SK-N-SH (cell line): ENCODE measurements around the gene CDC25B. TPM values are rescaled to one million over a fixed set of nuclear protein-coding genes. Genes with fewer than 3 reads are reported as not detected.

Source experiments
- CTCF ChIA-PET: fragments of 300-600, 350-600 bp; formaldehyde crosslinking; extraction: SDS; loops from one replicate; lab custom pipeline; 2021; lab: Yijun Ruan, JAX
- POLR2A ChIA-PET: fragments of 350-600 bp; sonication (Branson Sonifier 250); formaldehyde crosslinking; extraction: SDS; loops from one replicate; lab custom pipeline; 2020; ENCODE audit warnings: antibody characterized with exemption, inconsistent platforms; lab: Yijun Ruan, JAX
- DNase-seq: peaks from one replicate; pipeline ENCODE4 v3.0.0; 2012
- H2AFZ ChIP-seq: fragments of 200-600 bp; sonication (generic); 2 replicates; pipeline ENCODE4 v1.8.1; 2016; ENCODE audit warnings: antibody characterized with exemption, mild to moderate bottlenecking, low read depth
- H3F3A ChIP-seq: fragments of 200-600 bp; sonication (generic); replicated peaks from 2 replicates; pipeline ENCODE3; 2016; ENCODE audit warnings: antibody characterized with exemption, mild to moderate bottlenecking; ENCODE audit not compliant: insufficient read depth
- H3K27ac ChIP-seq, 2 experiments: fragments of 200-500 bp in 1 of 2; fragments of 200-600 bp in 1 of 2; sonication (Bioruptor generic) in 1 of 2; sonication (generic), shearing (Covaris generic) in 1 of 2; 2 replicates each; pipeline versions ENCODE4 v1.5.1 to v1.6.1; 2014 to 2016; ENCODE audit warnings: low read depth in 2 of 2, inconsistent platforms in 1 of 2, low read length in 1 of 2, mild to moderate bottlenecking in 1 of 2, mixed read lengths in 1 of 2
- H3K27me3 ChIP-seq: fragments of 200-600 bp; sonication (generic), shearing (Covaris generic); 2 replicates; pipeline ENCODE4 v1.6.1; 2016; ENCODE audit warnings: mixed run types; ENCODE audit not compliant: insufficient read depth
- H3K36me3 ChIP-seq, 2 experiments: fragments of 200-500 bp in 1 of 2; fragments of 200-600 bp in 1 of 2; sonication (Bioruptor generic) in 1 of 2; sonication (generic) in 1 of 2; replicated peaks in 1 of 2; 2 replicates each; pipeline versions ENCODE3 to v1.5.1; 2014 to 2016; ENCODE audit warnings: low read length in 1 of 2, mild to moderate bottlenecking in 1 of 2; ENCODE audit not compliant: insufficient read depth in 2 of 2, control insufficient read depth in 1 of 2
- H3K4me1 ChIP-seq, 2 experiments: fragments of 200-500 bp in 1 of 2; fragments of 200-600 bp in 1 of 2; sonication (Bioruptor generic) in 1 of 2; sonication (generic), shearing (Covaris generic) in 1 of 2; 2 replicates each; pipeline versions ENCODE4 v1.5.1 to v1.6.1; 2014 to 2016; ENCODE audit warnings: low read depth in 1 of 2, low read length in 1 of 2, mixed run types in 1 of 2; ENCODE audit not compliant: insufficient read depth in 2 of 2, control insufficient read depth in 1 of 2
- H3K4me2 ChIP-seq: fragments of 200-600 bp; sonication (generic), shearing (Covaris generic); 2 replicates; pipeline ENCODE4 v1.6.1; 2017; ENCODE audit warnings: mixed run types
- H3K4me3 ChIP-seq, 2 experiments: fragments of 200-500 bp in 1 of 2; fragments of 200-600 bp in 1 of 2; sonication (Bioruptor generic) in 1 of 2; sonication (generic), shearing (Covaris generic) in 1 of 2; 2 replicates each; pipeline versions ENCODE4 v1.5.1 to v1.8.1; 2014 to 2016; ENCODE audit warnings: low read depth in 2 of 2, inconsistent platforms in 1 of 2, low read length in 1 of 2, mild to moderate bottlenecking in 1 of 2, mixed read lengths in 1 of 2, moderate library complexity in 1 of 2
- H3K79me2 ChIP-seq: fragments of 200-600 bp; sonication (generic); 2 replicates; pipeline ENCODE4 v1.8.1; 2017; ENCODE audit warnings: mild to moderate bottlenecking; ENCODE audit not compliant: insufficient read depth
- H3K9ac ChIP-seq: fragments of 200-600 bp; sonication (generic); 2 replicates; pipeline ENCODE4 v1.6.1; 2017; ENCODE audit warnings: mixed run types
- H3K9me2 ChIP-seq: fragments of 200-600 bp; sonication (generic); 2 replicates; pipeline ENCODE4 v1.6.1; 2017; ENCODE audit warnings: mixed run types
- H3K9me3 ChIP-seq: fragments of 200-600 bp; sonication (generic); 2 replicates; pipeline ENCODE4 v1.6.1; 2017; ENCODE audit warnings: mixed run types, mild to moderate bottlenecking, moderate library complexity
- H4K20me1 ChIP-seq: fragments of 200-600 bp; sonication (generic); 2 replicates; pipeline ENCODE4 v1.6.1; 2017; ENCODE audit warnings: mild to moderate bottlenecking, mixed run types; ENCODE audit not compliant: insufficient read depth
- CHD2 ChIP-seq: fragments of 150-350 bp; IDR thresholded peaks from 2 replicates; pipeline ENCODE4 v1.6.1; 2018; ENCODE audit warnings: low read length; ENCODE audit not compliant: partially characterized antibody
- ELF1 ChIP-seq: IDR thresholded peaks from 2 replicates; pipeline ENCODE4 v1.4.0; 2012
- EP300 ChIP-seq, 2 experiments: IDR thresholded peaks; 2 replicates each; pipeline versions ENCODE4 v1.4.0 to v1.6.1; 2012; ENCODE audit warnings: borderline replicate concordance in 1 of 2, low read depth in 1 of 2, low read length in 1 of 2
- EZH2phosphoT487 ChIP-seq: fragments of 200-600 bp; sonication (generic); IDR thresholded peaks from 2 replicates; pipeline ENCODE4 v1.6.1; 2017; ENCODE audit warnings: low read depth, mixed run types, mild to moderate bottlenecking, antibody characterized with exemption, moderate library complexity, borderline replicate concordance
- FOSL2 ChIP-seq: IDR thresholded peaks from 2 replicates; pipeline ENCODE4 v1.4.0; 2012; ENCODE audit warnings: low read depth, mild to moderate bottlenecking, moderate library complexity, borderline replicate concordance
- GATA2 ChIP-seq: sonication (generic); formaldehyde crosslinking; IDR thresholded peaks from 2 replicates; pipeline ENCODE4 v1.5.0; 2020; ENCODE audit warnings: mild to moderate bottlenecking, missing genetic modification reagents
- IRF3 ChIP-seq: fragments of 150-350 bp; IDR thresholded peaks from 2 replicates; pipeline ENCODE4 v1.6.1; 2016; ENCODE audit warnings: mild to moderate bottlenecking, low read depth, low read length
- MAX ChIP-seq: IDR thresholded peaks from 2 replicates; pipeline ENCODE4 v1.4.0; 2012; ENCODE audit warnings: low read depth
- NRF1 ChIP-seq: IDR thresholded peaks from 2 replicates; pipeline ENCODE4 v1.6.1; 2012; ENCODE audit warnings: low read depth, mild to moderate bottlenecking, low read length
- RFX5 ChIP-seq: IDR thresholded peaks from 2 replicates; pipeline ENCODE4 v1.6.1; 2012; ENCODE audit warnings: mild to moderate bottlenecking, improper control_type of control experiment, low read length
- RXRA ChIP-seq: IDR thresholded peaks from 2 replicates; pipeline ENCODE4 v1.4.0; 2012; ENCODE audit warnings: low read depth, mild to moderate bottlenecking, borderline replicate concordance
- TEAD4 ChIP-seq: IDR thresholded peaks from 2 replicates; pipeline ENCODE4 v1.4.0; 2012; ENCODE audit warnings: mild to moderate bottlenecking, borderline replicate concordance; ENCODE audit not compliant: insufficient read depth
- USF2 ChIP-seq: fragments of 150-350 bp; IDR thresholded peaks from 2 replicates; pipeline ENCODE4 v1.6.1; 2017; ENCODE audit warnings: antibody characterized with exemption, low read length, low read depth, borderline replicate concordance
- YY1 ChIP-seq: IDR thresholded peaks from 2 replicates; pipeline ENCODE4 v1.4.0; 2012; ENCODE audit warnings: low read depth, mild to moderate bottlenecking
- WGBS: methylation state at CpG from one replicate; pipeline ENCODE4 v1.1.6; 2017; ENCODE audit warnings: low lambda C conversion rate; 5-methylcytosine and 5-hydroxymethylcytosine counted together
- polyA plus RNA-seq, 3 experiments: library from polyadenylated mRNA; depleted of rRNA; stranded (reverse); fragments of >200 nt; gene quantifications; 2 replicates each; pipeline ENCODE4 v1.2.3, GENCODE V29; 2012

The CDC25B gene
- polyA plus RNA-seq, 1 of the 3 experiments (the other 2 are of a cell fraction): 56.5 TPM

GRCh38 chr20:3818155-3819151, 22.3 kb downstream of the CDC25B start (continued):
- TF ChIP-seq IRF3 (no peak), MAX (0 out of 2 replicates have a peak, but pooled peaks have one; percentile 21), EZH2phosphoT487 (no peak), RXRA (no peak), YY1 (no peak), NRF1 (no peak), CHD2 (peak; percentile 73), GATA2 (CRISPR knock-in tag) (no peak), EP300 (IDR thresholded peaks at IDR 0.05; ENCODE audit: borderline replicate concordance in 1 of 2, low read depth in 1 of 2, low read length in 1 of 2) (peak in 1 of 2 experiments; percentile 29; a peak in 1 of 4 replicates), RFX5 (no peak), FOSL2 (no peak; the same call in 1 of the 2 replicates), ELF1 (no peak)

- H3K9ac ChIP-seq: peak overlapping the region; percentile 93
- no peaks in the 10 kb centered on the region for H3K9me3 ChIP-seq
- H3F3A ChIP-seq: no peaks in the 10 kb centered on the region
- peak overlapping the region; percentile 92 to 97 for H3K27ac ChIP-seq
- peaks cover 17% of the 10 kb centered on the region for H3K79me2 ChIP-seq
- H3K4me2 ChIP-seq: peak overlapping the region; percentile 91
- H3K4me1 ChIP-seq: peaks cover 11 to 23% of the 10 kb centered on the region in 2 experiments; a peak in 2 of 4 replicates
- no peaks in the 10 kb centered on the region for H3K9me2 ChIP-seq
- POLR2A ChIA-PET: interaction anchor here (0.5 to 2.0 kb wide), 11 partner anchors 15 to 1167 kb away, joined by 3 to 20 read pairs (median 4); partner anchors contain the start of genes ADISSP, CDC25B, CENPB and NOP56
- peaks cover 12 to 21% of the 10 kb centered on the region in 2 experiments for H3K36me3 ChIP-seq
- WGBS: 79% methylated on average over 20 of the region's 20 CpGs
- CTCF ChIA-PET: interaction anchor here (0.7 to 8.8 kb wide), 27 partner anchors 8 to 533 kb away, joined by 3 to 161 read pairs (median 7); partner anchors contain the start of genes ADISSP, CDC25B, CENPB and MAVS
- TF ChIP-seq USF2 (no peak), NRF1 (no peak), TEAD4 (no peak)
- peak overlapping the region; percentile 67; the same call in 1 of the 2 replicates for H2AFZ ChIP-seq
- no peak for DNase-seq
- no peaks in the 10 kb centered on the region for H3K27me3 ChIP-seq
- H3K4me3 ChIP-seq: peak overlapping the region; percentile 80 to 84
- no peaks in the 10 kb centered on the region for H4K20me1 ChIP-seq
These were observed 23.4 kb downstream of the CDC25B start for GRCh38 chr20:3819411-3820047.
